ENCODE data around the gene LDHB.
"Not testable (repeated sequence)": the region's sequence is repeated elsewhere in the genome, so short reads cannot be mapped to it uniquely, and the experiment has no call there.

The LDHB gene

GRCh38 chr12:21607701-21608100 is 49.9 kb downstream of the LDHB start:
- DNase-seq = peak; percentile 7

- DNase-seq = no peak
These were observed 51.5 kb downstream of the LDHB start for GRCh38 chr12:21606175-21606574.

- no peak for DNase-seq
These were observed 53.2 kb downstream of the LDHB start, which contains the start of gene GYS2 for GRCh38 chr12:21604245-21605101. TSS of gene GYS2 (minus strand) at chr12:21604847. CDS start at chr12:21604592, 255 bp downstream.

GRCh38 chr12:21602774-21603173 is 54.9 kb downstream of the LDHB start:
- no peak for DNase-seq

- no peak for DNase-seq
These were observed 57.4 kb downstream of the LDHB start for GRCh38 chr12:21600196-21600595.

GRCh38 chr12:21599143-21599999 is 58.3 kb downstream of the LDHB start:
- no peak for DNase-seq

- DNase-seq = no peak
These were observed 59.0 kb downstream of the LDHB start for GRCh38 chr12:21598651-21599050.

- not testable (repeated sequence) for DNase-seq
These were observed 62.3 kb downstream of the LDHB start for GRCh38 chr12:21595356-21595755.

- no peak for DNase-seq
These were observed 72.2 kb downstream of the LDHB start for GRCh38 chr12:21585485-21585884.

Measured in fibroblast of skin of abdomen (primary cell).